Measurements from ENCODE around the gene SURF2.

GRCh38 chr9:133385452-133385851 is 29.1 kb downstream of the SURF2 start:
- no peak for TF ChIP-seq CTCF (IDR thresholded peaks at IDR 0.05; ENCODE audit: insufficient read depth, low read depth, low read length)
- no peak for TF ChIP-seq EZH2 (IDR thresholded peaks at IDR 0.05; ENCODE audit: insufficient read depth, low read length)
